OCI-LY3 (cell line): ENCODE measurements around the gene FLNC.

Experiments used
- EZH2phosphoT487 ChIP-seq: fragments of 200-600 bp; shearing (Covaris generic); IDR thresholded peaks from 2 replicates; pipeline ENCODE4 v1.6.1; 2018; ENCODE audit warnings: antibody characterized with exemption, mixed run types, low read depth
- TF ChIP-seq, protein P1 (sequence below): fragments of 200-600, 300-600 bp; sonication (generic); IDR thresholded peaks from 2 replicates; pipeline ENCODE4 v1.5.1; 2014; ENCODE audit warnings: antibody characterized with exemption, low read length, low read depth

DNA sequence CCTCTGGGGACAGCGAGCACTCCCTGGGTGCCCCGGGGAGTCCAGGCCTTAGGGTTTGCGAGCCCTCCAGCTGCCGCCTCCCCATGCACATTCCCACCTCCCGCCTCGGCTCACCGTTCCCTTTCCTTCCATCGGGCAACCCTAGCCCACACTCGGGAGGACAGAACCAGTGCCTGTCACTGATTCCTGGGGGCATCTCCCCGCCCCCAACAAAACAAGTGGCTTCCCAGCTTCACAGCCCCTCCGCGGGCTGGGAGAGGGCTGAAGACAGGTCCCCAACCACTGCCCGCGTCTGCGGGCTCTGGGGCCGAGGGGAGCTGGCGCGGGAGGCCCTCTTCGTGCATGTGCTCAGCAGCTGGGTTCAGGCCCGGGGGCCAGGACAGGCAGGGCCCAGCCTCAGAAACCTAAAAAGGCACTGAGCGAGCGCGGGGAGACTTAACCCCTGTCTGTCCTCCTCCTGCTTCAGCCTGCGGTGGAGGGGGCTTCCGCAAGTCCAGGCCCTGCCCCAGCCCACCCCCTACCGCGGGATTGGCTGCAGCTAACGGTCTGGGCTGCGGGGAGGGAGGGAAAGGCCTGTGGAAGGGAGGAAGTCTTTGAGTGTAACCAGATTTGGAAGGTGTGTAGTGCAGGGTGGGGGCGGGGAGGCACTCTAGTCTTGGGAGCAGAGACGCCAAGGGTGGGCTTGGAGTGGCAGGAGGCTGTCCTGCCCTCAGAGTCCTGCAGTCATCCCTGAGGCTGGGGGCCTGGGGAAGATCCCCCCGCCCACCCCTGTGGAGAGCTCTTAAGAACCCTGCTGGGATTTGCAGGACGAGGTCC, 1.2 kb downstream of the FLNC start:
- TF ChIP-seq, protein P1, sequence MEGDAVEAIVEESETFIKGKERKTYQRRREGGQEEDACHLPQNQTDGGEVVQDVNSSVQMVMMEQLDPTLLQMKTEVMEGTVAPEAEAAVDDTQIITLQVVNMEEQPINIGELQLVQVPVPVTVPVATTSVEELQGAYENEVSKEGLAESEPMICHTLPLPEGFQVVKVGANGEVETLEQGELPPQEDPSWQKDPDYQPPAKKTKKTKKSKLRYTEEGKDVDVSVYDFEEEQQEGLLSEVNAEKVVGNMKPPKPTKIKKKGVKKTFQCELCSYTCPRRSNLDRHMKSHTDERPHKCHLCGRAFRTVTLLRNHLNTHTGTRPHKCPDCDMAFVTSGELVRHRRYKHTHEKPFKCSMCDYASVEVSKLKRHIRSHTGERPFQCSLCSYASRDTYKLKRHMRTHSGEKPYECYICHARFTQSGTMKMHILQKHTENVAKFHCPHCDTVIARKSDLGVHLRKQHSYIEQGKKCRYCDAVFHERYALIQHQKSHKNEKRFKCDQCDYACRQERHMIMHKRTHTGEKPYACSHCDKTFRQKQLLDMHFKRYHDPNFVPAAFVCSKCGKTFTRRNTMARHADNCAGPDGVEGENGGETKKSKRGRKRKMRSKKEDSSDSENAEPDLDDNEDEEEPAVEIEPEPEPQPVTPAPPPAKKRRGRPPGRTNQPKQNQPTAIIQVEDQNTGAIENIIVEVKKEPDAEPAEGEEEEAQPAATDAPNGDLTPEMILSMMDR, result no peak
- no peak for TF ChIP-seq EZH2phosphoT487
